GM18517 (cell line): ENCODE data around the gene NR5A1.

Experiments
- ATAC-seq: cut with Tn5 transposase; IDR thresholded peaks from one replicate; pipeline ENCODE4 v1.9.1; 2021; ENCODE audit warnings: mild to moderate bottlenecking, moderate library complexity; ENCODE audit not compliant: unreplicated experiment

NR5A1 gene

DNA sequence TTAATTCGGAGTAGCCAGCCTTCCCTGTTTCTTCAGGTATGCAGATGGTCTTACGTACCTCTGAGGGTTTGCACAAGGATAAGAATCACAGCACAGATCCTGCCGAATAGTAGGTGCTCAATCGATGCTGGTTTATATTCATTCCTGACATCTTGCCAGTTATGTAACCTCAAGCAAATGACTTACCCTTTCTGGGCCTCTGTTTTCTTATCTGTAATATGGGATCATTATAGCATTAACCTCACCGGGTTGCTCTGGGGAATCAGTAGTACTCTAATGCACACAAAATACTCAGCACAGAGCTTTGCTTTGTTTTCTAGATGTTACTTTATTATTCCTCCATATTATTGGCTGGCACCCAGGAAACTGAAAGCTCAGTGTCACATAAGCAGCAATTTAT is 7.7 kb upstream of the NR5A1 start:
- ATAC-seq, result no peak

- ATAC-seq, result no peak
These were observed 6.9 kb upstream of the NR5A1 start for GRCh38 chr9:124514125-124514524.

- ATAC-seq, result no peak
These were observed 6.3 kb upstream of the NR5A1 start for GRCh38 chr9:124513376-124513994.

DNA sequence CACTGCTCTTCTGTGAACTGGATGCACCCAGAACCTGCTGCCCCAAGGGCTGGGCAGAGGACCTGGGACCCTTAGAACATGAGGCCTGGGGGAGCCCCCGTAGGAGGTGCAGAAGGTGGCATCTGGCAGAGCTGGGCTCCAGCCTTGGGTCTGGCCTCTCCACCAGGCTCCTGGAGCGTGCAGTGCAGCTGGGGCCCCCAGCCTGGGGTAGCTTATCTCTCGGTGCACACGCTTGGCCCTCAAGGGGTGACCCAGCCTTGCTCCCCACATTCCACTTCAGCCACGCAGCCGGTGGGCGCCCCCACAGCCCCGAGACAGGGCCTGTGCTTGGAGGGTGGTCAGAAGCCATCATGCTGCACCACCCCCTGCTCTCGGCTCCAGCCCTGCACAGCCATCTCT is 5.6 kb upstream of the NR5A1 start:
- ATAC-seq, result no peak

GRCh38 chr9:124511891-124512805 is 4.9 kb upstream of the NR5A1 start:
- ATAC-seq, result no peak

- ATAC-seq, result no peak
These were observed 4.2 kb upstream of the NR5A1 start for GRCh38 chr9:124511426-124511840.

GRCh38 chr9:124510650-124511425 is 3.6 kb upstream of the NR5A1 start:
- ATAC-seq, result no peak

DNA sequence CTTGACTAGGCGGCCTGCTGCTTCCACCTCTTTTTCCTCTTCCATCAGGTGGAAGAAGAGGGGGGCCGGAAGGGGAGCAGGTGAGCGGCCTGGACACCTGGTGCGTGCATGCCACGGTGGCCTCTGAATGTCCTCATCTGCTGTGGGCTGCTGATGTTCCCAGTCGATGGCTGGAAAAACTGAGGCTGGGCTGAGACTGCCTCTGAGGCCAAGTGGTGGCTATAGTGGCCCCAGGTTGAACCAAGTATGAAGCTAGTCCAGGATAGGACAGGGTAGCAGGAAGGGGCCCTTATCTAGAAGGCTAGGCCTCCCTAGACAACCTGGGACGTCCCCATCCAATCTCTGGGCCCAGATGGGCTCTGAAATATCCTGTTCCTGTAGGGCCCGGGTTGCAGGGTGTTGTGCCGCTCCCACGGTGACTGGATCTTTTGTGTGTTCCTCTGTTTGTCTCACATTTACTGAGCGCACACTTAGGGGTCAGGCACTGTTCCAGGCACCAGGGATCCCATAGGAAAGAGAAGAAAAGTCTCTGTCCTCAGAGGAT is 753 bp upstream of the NR5A1 start:
- ATAC-seq, result no peak

DNA sequence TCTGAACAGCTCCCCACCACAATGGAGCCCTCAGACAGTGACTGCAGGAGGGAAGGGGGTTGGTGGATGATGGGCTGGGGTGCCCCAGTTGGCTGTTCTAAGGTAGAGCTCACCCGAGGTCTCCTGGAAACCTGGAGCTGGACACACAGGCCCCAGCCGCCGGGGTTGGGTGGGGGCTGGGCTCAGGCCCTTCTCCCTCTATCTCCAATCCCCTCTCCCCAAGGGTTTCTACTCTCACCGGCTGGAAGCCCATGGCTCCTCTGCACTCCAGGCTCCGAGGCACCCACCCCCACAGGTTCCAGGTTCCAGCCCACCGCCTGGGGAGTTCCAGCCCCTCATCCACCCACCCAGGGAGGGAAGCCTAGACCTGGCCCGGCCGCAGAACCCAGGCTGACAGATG is 766 bp downstream of the NR5A1 start:
- no peak for ATAC-seq

DNA sequence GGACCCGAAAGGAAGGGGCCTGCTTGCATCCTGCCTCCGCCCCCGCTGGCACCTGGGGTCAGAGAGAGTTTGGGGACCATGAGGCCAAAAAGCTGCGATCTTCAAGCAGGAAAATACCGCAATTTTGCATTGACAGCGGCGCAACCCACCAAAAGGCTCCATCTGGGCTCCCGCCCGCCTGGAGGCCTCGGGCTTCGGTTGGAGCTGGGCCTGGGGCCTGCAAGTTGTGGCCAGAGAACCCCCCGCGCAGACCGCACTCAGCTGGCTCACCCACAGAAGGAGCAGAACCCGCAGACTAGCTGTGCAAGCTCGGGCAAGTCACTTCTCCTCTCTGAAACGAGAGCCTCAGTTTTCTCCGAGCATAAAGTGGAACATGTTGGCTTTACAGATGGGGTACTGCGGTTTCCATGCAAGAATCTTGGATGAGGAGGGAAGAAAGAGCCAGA is 1.3 kb downstream of the NR5A1 start:
- ATAC-seq, result no peak

GRCh38 chr9:124505006-124505900 is 1.9 kb downstream of the NR5A1 start:
- no peak for ATAC-seq

GRCh38 chr9:124504530-124505005 is 2.6 kb downstream of the NR5A1 start:
- no peak for ATAC-seq

DNA sequence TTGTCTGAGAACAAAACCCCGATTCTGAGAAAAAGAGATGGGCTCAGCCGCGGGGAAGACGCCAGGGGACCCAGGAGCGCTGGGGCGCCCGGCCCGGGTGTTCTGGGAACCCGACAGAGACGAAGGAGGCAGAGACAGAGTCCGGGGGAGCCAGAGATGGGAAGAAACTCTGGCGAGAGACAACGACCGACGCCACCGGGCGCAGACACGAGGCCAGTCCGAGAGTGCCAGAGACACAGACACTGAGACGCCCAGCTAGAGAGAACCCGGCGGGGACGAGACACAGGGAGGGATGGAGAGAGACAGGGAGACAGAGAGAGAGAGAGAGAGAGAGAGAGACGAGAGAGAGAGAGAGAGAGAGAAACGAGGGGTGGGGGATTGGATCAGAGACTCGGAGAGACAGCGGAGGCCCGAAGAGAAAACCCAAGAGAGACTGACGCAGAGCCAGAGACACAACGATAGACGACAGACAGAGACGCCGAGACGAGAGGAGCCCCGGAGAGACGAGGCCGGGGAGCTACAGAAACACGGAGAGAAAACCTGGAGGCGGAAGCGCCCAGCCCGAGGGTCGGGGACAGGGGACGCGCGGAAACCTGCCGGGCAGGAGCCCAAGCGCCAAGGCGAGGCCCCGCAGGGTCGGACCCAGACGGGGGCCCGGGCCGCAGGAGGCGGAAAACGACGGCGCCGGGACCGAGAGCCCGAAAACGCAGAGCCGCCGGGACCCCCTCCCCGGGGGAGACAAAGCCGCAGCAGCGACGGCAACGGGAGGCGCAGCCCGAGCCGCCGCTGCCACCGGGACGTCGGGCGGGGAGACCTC is 3.3 kb downstream of the NR5A1 start:
- no peak for ATAC-seq

- ATAC-seq, result no peak
These were observed 4.2 kb downstream of the NR5A1 start for GRCh38 chr9:124502711-124503702.

DNA sequence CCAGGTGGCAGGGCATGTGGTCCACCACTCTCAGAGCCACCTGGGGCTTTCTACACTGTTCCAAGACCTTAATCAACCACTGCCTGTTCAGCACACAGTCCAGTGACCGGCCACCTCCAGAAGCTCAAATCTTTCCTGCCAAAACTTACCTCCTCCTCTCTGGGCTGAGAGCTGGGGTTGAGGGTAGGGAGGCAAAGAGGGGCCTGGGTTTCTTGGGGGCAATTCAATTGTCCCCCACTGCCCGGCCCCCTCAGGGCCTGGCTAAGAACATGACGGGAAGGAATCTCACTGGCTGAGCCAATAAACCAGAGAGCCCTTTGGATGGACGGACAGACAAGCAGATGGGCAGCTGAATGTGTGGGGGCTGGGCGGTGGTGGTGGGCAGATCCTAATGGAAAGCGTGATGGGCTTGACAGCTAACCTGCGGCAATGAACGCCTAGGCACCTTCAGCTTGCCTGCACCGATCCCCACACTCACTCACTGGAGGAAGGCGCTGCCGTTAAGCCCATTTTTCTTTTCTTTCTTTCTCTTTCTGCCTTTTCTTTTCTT is 5.4 kb downstream of the NR5A1 start:
- ATAC-seq, result no peak

DNA sequence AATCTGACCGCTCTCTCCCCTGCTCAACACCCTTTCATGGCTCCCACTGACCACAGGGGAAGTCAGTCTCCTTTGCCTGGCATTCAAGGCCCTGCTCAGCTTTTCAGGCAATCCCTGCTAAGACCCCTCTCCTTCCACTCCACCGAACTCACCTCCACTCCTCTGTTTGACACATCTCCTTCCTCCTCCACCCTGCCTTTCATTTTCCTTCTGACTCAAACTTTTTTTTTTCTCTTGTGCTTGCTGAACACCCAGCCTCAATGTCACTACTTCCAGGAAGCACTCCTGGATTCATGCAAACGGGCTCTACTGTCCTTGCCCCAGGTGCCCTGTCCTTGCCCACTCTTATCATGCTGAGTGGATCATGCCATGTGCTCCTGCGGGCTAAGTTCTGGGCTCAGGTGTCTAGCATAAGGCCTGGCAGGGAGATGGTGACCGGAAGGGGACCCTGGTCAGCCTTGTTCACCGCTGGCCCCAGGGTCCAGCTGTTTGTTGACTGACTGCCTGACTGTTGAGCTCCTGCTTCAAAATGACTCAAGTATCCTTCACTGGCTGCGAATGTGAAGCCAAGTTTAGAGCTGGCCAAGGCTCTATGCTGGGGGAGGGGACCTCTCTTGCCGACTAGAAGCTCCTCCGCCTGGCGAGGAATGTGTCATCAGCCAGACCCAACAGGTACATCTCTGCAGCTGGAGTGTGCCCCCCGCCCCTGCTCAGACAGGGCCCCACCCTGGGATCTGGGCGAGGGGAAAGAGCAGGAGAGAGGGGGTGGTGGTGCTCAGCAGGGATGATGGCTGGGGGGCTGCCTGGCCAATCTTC is 6.2 kb downstream of the NR5A1 start:
- ATAC-seq, result no peak
